Transverse colon (tissue), 4 donors: Measurements from ENCODE around the gene PRLHR. TPM values are rescaled to one million over a fixed set of nuclear protein-coding genes. Genes with fewer than 3 reads are reported as not detected.

Source experiments
- DNase-seq: peaks from one replicate; pipeline ENCODE4 v3.0.0-alpha.2; 2019
- H3K27ac ChIP-seq, 4 donors: fragments of 200-600 bp; sonication (generic); 2 replicates each; pipeline ENCODE4 v1.5.1; 2016 to 2018; ENCODE audit warnings: inconsistent platforms in 4 of 4
- H3K27me3 ChIP-seq: fragments of 200-600 bp; sonication (generic); 2 replicates; pipeline ENCODE4 v1.5.1; 2017; ENCODE audit warnings: inconsistent platforms
- H3K36me3 ChIP-seq, 4 donors: fragments of 200-600 bp; sonication (generic); 2 replicates each; pipeline ENCODE4 v1.5.1; 2017 to 2019; ENCODE audit warnings: inconsistent platforms in 4 of 4
- H3K4me1 ChIP-seq, 4 donors: fragments of 200-600 bp; sonication (generic); 2 replicates each; pipeline ENCODE4 v1.5.1; 2017 to 2020; ENCODE audit warnings: inconsistent platforms in 4 of 4
- H3K4me3 ChIP-seq, 4 donors: fragments of 200-600 bp; sonication (generic); 1 replicate in 1 of 4; 2 replicates in 3 of 4; pipeline versions ENCODE4 v1.5.1 to v1.6.1; 2017 to 2019; ENCODE audit warnings: inconsistent platforms in 4 of 4
- H3K9me3 ChIP-seq, 2 donors: fragments of 200-600 bp; sonication (generic); 2 replicates each; pipeline ENCODE4 v1.5.1; 2017 to 2019; ENCODE audit warnings: inconsistent platforms in 2 of 2
- EP300 ChIP-seq: sonication (generic); formaldehyde crosslinking; IDR thresholded peaks from one replicate; pipeline ENCODE4 v1.6.1; 2017; ENCODE audit warnings: antibody characterized with exemption, low read depth
- POLR2A ChIP-seq: fragments of 450-650 bp; IDR thresholded peaks from one replicate; pipeline ENCODE4 v1.6.1; 2016; ENCODE audit warnings: antibody characterized with exemption, mild to moderate bottlenecking, moderate library complexity
- POLR2AphosphoS5 ChIP-seq, 3 donors: sonication (generic); formaldehyde crosslinking; IDR thresholded peaks; one replicate each; pipeline ENCODE4 v1.6.1; 2016; ENCODE audit warnings: antibody characterized with exemption in 3 of 3
- WGBS, 2 donors: methylation state at CpG; one replicate each; pipeline ENCODE4 v1.1.5; 2018; ENCODE audit warnings: low coverage in 1 of 2; 5-methylcytosine and 5-hydroxymethylcytosine counted together
- in situ Hi-C, 4 donors: fragments of 200-750 bp; cut with MboI; loops; one replicate each; pipeline versions ENCODE4 v1.15.0 to v1.15.1; 2017; ENCODE audit warnings: low sequenced_read_pairs in 3 of 4, low pct_ligation_motif_present in 1 of 4, low pct_unique_long_range_greater_than_20kb in 1 of 4
- intact Hi-C: fragments of 100-400 bp; cut with DNase I; formaldehyde crosslinking; loops from one replicate; pipeline ENCODE4 v1.15.1; 2023; ENCODE audit warnings: low total_unique reads
- total RNA-seq, 4 donors: library from RNA; depleted of rRNA; stranded (reverse); fragments of >200 nt; gene quantifications; one replicate each; pipeline ENCODE4 v1.1.0, GENCODE V29; 2016
- TF ChIP-seq, protein P1 (sequence below), 5 experiments: fragments of 200-600 bp in 3 of 5; fragments of 450-650 bp in 2 of 5; sonication (generic) in 3 of 5; IDR thresholded peaks; 1 replicate in 2 of 5; 2 replicates in 3 of 5; pipeline ENCODE4 v1.5.1; 2016 to 2017; ENCODE audit warnings: antibody characterized with exemption in 5 of 5, inconsistent platforms in 3 of 5, mild to moderate bottlenecking in 2 of 5, moderate library complexity in 1 of 5

PRLHR gene
- total RNA-seq, 4 donors from 2014 or later: not detected

DNA sequence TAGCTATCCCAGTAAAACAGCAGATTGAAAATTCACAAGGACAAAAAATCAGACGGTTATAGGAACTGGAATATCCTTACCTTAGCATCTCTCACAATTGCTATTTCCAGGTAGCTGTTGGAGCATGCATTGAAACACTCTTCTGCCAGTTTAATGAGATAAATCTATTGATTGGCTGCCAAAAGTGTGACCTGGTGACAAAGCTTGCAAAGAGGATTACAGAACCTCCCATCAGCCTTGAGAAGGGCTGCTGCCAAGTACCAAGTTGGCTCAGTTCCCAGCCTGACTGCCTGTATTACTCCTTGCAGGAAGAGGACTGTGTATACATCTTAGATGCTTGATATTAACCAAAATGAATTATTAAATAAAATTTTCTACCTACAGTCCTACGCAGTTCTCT, 5.1 kb downstream of the PRLHR start:
- no peaks in the 10 kb centered on the region for H3K9me3 ChIP-seq
- TF ChIP-seq, protein P1, sequence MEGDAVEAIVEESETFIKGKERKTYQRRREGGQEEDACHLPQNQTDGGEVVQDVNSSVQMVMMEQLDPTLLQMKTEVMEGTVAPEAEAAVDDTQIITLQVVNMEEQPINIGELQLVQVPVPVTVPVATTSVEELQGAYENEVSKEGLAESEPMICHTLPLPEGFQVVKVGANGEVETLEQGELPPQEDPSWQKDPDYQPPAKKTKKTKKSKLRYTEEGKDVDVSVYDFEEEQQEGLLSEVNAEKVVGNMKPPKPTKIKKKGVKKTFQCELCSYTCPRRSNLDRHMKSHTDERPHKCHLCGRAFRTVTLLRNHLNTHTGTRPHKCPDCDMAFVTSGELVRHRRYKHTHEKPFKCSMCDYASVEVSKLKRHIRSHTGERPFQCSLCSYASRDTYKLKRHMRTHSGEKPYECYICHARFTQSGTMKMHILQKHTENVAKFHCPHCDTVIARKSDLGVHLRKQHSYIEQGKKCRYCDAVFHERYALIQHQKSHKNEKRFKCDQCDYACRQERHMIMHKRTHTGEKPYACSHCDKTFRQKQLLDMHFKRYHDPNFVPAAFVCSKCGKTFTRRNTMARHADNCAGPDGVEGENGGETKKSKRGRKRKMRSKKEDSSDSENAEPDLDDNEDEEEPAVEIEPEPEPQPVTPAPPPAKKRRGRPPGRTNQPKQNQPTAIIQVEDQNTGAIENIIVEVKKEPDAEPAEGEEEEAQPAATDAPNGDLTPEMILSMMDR (IDR thresholded peaks at IDR 0.05): no peak
- TF ChIP-seq POLR2AphosphoS5 (IDR thresholded peaks at IDR 0.05) (no peak), POLR2A (no peak), EP300 (no peak)
- in situ Hi-C loops: loop anchor here in 1 of 4 donors (25.0 kb wide), 1 partner anchor 422 kb away; no protein-coding TSS in a partner anchor
- H3K27me3 ChIP-seq: peaks cover 28% of the 10 kb centered on the region
- H3K36me3 ChIP-seq: no peaks in the 10 kb centered on the region
- H3K4me1 ChIP-seq: no peaks in the 10 kb centered on the region
- DNase-seq: no peak
- H3K27ac ChIP-seq: no peak overlapping the region
- intact Hi-C loops: no loop called here
- WGBS, 2 donors: 20 to 45% methylated on average over 2 of the region's 2 CpGs
- no peak overlapping the region for H3K4me3 ChIP-seq

DNA sequence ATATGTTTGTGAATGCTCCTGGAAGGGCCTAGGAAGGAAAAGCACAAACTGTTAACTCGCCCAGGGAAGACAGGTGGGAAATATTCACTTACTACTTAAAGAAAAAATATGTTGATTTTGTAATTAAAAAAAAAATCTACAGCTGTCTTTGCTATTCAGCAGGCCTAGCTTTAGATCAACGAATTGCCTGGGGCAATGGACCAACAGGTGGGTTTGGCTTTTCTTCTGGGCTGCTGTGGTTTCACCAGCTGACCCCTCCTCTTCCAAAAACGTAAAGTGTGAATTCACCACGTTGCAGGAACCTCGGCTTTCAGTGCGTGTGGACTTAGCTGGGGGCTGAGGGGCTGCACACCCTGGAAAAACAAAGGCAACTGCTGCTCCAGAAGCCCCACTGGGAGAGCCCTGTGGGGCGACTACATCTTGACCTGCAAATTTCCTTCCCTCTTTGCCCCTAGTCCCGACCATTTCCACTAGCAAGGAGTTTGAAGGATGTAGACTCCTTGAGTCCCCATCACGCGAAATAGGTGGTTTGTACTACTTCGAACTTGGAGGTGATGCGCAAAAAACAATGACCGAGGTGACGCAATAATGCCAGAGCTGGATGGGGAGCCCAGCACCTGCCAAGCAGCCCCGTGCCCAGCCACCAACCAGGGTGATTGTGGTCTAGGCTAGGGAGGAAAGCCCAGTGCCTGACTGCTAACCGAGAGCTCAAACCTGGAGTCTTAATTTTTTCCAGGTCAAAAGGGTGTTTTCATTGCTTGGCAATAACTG, 7.4 kb downstream of the PRLHR start:
- no peak overlapping the region for H3K4me3 ChIP-seq
- in situ Hi-C loops: loop anchor here in 1 of 4 donors (25.0 kb wide), 1 partner anchor 424 kb away; no protein-coding TSS in a partner anchor
- intact Hi-C loops: no loop called here
- no peaks in the 10 kb centered on the region for H3K9me3 ChIP-seq
- 66 to 78% methylated on average over 6 to 16 of the region's 16 CpGs for WGBS, 2 donors
- TF ChIP-seq POLR2A: no peak
- TF ChIP-seq, protein P1 (IDR thresholded peaks at IDR 0.05): no peak
- no peak for TF ChIP-seq POLR2AphosphoS5 (IDR thresholded peaks at IDR 0.05)
- TF ChIP-seq EP300: no peak
- H3K4me1 ChIP-seq: no peaks in the 10 kb centered on the region
- peaks cover 5% of the 10 kb centered on the region for H3K27me3 ChIP-seq
- DNase-seq: no peak
- no peak overlapping the region for H3K27ac ChIP-seq
- H3K36me3 ChIP-seq: no peaks in the 10 kb centered on the region

DNA sequence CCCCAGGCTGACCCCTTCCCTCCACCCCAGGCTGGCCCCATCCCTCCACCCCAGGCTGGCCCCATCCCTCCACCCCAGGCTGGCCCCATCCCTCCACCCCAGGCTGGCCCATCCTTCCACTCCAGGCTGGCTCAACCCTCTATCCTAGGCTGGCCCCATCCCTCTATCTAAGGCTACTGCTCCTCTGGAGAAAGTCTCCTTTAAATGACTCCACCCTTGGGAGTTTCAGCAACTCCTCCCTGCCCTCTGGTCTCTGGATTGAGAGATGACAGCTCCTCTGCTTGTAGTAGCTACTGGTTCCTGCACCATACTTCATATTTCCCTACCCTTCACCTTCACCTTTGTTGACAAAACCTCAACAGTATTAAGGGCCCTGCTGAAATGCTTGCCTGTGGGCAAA, 8.5 kb downstream of the PRLHR start:
- H3K36me3 ChIP-seq: no peaks in the 10 kb centered on the region
- H3K4me3 ChIP-seq: no peak overlapping the region
- no peak for DNase-seq
- H3K27me3 ChIP-seq: peaks cover 3% of the 10 kb centered on the region
- intact Hi-C loops (no loop called here), in situ Hi-C loops (loop anchor here in 1 of 4 donors (25.0 kb wide), 1 partner anchor 425 kb away; no protein-coding TSS in a partner anchor)
- TF ChIP-seq POLR2AphosphoS5 (IDR thresholded peaks at IDR 0.05) (no peak), POLR2A (no peak), EP300 (no peak)
- TF ChIP-seq, protein P1 (IDR thresholded peaks at IDR 0.05): no peak
- H3K9me3 ChIP-seq: no peaks in the 10 kb centered on the region
- no peak overlapping the region for H3K27ac ChIP-seq
- H3K4me1 ChIP-seq: no peaks in the 10 kb centered on the region

DNA sequence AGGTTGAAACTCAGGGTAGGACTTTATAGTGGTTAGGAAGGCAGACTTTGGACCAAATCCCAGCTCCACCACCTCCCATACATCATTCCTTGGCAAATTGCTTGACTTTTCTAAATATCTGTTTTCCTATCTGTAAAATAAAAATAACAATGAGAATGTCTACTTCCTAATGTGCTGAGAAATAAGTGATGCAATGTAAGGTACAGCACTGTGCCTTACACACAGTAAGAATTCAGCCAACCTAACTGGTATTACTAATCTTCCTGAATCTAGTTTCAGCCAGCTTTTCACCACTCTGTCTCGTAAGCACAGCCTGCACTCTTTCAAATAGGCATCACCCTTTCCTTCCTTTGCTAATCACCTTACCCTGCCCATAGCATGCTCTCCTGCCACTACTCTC, 9.7 kb downstream of the PRLHR start:
- intact Hi-C loops: no loop called here

More for the DNA sequence above, 9.7 kb downstream of the PRLHR start:
- Histone ChIP-seq H3K36me3 (no peaks in the 10 kb centered on the region), H3K27ac (no peak overlapping the region), H3K4me1 (no peaks in the 10 kb centered on the region), H3K9me3 (no peaks in the 10 kb centered on the region), H3K4me3 (no peak overlapping the region), H3K27me3 (peaks cover 3% of the 10 kb centered on the region)
- 71 to 92% methylated on average over 1 of the region's 1 CpG for WGBS, 2 donors
- in situ Hi-C loops: loop anchor here in 1 of 4 donors (25.0 kb wide), 1 partner anchor 427 kb away; no protein-coding TSS in a partner anchor
- TF ChIP-seq EP300: no peak
- TF ChIP-seq, protein P1 (IDR thresholded peaks at IDR 0.05): no peak
- no peak for TF ChIP-seq POLR2A
- no peak for TF ChIP-seq POLR2AphosphoS5 (IDR thresholded peaks at IDR 0.05)
- DNase-seq: no peak
